Stimulated activated CD4-positive, alpha-beta T cell treated with anti-CD3 and anti-CD28 coated beads, Interleukin-12 subunit alpha, Interleukin-12 subunit beta, amount 100 ng/mL, for 48 hours (primary cell): ENCODE measurements around the gene NDST1.

Experiments used
- DNase-seq, 3 donors: peaks; one replicate each; pipeline ENCODE4 v3.0.0-alpha.2; 2020; ENCODE audit warnings: low read depth in 2 of 3, low spot score in 1 of 3

NDST1 gene

DNA sequence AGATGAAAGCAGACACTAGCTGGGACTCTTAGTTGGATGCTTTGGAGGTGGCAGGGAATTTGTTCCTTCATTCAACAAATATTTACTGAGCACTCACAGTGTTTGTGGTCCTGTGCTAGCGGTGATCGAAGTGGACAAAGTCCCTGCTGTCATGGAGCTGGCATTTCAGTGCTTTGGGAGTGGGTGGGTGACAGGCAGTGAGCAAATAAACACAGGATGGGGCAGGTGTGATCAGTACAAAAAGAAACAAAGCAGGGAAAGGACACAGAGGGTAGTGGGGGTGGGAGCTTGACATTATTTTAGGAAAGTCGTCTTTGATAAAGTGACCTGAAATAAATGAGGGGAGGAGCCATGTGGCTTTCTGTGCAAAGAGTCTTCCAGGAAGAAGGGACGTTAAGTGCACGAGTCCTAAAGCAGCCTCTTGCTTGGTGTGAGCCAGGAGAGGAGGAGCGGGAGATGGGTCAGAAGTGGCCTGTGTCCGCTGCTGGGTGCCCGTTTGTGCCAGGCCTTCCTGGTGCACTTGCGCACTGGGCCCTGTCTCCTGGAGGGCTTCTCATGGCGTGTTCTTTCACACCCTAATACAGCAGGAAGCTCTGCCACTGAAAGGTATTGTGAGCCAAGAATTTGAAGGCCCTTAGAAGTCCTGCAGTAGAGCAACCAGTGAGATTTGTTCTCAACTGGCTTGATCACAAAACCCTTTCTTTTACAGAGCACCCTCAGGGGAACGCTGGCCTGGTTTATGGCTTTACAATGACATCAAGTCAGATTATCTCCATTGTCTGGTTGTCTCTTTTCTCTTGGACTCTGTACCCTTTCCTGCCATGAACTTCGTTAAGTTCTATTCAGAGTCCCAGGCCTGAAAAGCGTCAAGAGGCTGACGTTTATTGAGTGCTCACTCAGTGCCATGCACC lies 14.8 kb downstream of the NDST1 start:
- no peak for DNase-seq

DNA sequence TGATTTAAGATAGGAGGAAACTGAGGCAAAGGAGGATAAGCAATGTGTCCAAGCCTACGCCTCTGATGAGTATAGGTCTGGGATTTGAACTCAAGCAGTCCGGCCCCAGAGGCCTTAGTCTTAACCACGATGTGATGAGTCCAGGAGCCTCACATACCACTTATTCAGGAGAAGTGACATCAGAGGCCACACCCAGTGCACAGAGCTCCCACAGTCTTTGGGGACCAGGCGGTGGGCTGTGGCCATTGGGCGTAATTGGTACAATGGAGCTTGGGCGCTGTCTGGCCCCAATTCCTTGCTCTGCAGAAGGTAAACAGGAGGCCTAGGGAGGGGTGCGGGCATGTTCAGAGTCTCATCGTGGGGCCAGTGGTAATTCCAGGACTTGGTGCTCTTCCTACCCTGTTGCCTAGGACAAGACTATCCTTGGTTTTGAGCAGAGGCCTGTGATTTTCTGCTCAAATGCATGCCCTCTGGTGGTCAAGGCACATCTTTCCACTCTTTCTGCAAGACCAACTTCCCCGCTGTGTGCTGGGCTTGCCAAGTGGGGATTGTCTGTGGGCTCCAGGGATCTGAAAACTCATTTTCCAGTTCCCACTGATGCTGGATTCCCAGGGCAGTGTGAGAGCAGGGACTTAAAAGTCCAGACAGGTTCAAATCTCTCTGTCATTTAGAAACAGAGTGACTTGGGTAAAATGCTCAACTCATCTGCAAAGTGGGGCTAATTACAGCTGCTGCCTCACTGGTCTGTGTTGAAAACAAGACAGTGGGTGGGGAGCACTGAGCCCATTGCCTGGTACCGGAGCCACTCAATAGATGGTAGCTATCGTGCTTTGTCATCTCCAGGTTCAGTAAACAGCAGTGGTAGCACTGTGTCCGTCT lies 15.8 kb downstream of the NDST1 start:
- no peak for DNase-seq

DNA sequence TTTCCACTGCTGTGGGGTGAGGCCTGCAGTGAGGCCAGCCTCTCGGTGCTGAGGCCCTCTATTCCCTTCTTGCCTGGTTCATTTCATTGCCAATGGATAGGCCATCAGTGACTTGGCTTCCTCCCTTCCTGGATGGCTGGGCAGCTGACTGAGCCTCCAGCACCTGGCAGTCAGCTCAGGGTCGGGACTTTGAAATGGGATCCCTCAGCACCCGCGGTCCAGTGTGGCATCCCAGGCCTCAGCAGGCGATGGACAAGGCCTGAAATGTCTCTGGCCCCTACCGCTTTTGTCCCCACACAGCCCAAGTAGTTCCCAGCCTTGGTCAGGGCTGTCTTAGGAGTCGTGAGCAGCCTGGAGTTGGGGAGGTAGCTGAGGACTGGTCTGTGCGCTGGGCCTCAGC lies 17.2 kb downstream of the NDST1 start:
- DNase-seq = no peak

DNA sequence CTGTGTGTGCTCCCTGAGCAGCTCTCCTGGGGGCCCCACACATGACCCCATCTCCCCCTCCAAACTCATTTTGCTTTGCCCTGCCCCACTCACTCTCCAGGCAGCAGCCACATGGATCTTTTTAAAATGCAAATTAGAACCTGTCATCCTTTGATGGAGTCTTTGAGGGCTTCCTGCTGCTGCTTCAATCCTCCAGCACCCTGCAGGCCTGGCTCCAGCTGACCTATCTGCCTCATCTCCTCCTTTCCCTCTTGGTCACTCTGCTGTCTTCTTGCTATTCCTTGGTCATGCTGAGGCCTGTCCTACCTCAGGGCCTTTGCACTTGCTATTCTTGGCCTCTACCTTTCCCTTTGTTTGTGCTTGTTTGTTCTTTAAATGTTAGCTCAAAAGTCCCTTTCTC lies 17.9 kb downstream of the NDST1 start:
- DNase-seq = no peak

DNA sequence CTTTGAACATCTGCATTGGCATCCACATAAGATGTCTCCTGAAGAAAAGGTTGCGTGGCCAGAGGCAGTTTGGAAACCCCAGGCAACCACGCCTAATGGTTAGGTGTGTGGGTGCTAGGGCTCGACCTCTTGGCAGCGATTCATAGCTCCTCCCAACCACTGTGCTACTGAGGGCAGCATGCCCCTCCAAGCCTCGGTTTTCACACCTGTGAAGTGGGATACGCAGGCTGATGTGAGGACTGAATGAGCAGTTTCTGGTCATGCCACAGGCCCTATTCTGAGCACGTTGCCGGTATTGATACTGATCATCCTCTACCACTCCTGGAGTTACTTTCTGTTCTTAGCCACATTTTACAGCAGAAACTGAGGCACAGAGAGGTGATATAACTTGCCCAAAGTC lies 19.1 kb downstream of the NDST1 start:
- no peak for DNase-seq

DNA sequence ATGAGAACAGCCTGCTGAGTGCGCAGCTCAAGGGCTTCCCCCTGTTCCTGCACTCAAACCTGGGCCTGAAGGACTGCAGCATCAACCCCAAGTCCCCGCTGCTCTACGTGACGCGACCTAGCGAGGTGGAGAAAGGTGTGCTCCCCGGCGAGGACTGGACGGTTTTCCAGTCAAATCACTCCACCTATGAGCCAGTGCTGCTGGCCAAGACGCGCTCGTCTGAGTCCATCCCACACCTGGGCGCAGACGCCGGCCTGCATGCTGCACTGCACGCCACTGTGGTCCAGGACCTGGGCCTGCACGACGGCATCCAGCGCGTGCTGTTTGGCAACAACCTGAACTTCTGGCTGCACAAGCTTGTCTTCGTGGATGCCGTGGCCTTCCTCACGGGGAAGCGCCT lies 19.9 kb downstream of the NDST1 start:
- DNase-seq = no peak

DNA sequence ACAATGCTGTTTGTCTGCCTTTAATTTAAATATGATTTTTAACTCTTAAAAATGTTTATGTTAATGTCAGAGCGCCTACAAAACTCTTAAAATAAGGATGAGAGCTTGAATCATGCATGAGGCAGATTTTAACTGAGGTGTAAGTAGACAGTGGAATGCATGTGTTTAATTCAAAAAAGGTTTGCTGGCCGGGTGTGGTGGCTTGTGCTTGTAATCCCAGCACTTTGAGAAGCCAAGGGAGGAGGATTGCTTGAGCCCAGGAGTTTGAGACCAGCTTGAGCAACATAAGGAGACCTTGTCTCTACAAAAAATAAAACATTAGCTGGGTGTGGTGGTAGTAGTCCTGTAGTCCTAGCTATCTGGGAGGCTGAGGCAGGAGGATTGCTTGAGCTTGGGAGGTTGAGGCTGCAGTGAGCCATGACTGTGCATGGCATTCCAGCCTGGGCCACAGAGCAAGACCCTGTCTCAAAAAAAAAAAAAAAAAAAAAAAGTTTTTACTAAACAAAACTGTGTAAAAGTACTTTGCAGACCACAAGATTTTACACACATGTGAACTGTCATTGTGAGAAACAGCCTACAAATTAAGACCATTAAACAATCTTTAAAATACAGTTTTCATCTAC lies 21.1 kb downstream of the NDST1 start:
- DNase-seq = no peak

DNA sequence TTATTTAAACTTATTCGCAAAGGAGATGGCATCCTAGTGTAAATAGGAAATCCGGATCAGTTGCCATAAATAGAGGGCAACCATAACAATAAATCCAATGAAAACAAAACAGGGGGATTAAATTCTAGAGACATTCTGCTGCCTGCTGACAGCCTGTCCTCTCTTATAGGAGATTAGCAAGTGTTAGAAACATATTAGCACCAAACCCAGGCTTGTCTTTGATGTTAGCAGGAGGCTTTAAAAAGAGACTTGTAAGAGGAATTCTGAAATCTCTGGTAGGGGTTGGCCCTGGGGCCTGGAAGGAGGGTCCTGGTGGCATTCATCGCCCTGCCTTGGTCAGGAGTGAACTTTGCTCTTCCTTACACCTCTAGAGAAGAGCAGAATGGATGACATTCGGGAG lies 21.6 kb downstream of the NDST1 start:
- no peak for DNase-seq

DNA sequence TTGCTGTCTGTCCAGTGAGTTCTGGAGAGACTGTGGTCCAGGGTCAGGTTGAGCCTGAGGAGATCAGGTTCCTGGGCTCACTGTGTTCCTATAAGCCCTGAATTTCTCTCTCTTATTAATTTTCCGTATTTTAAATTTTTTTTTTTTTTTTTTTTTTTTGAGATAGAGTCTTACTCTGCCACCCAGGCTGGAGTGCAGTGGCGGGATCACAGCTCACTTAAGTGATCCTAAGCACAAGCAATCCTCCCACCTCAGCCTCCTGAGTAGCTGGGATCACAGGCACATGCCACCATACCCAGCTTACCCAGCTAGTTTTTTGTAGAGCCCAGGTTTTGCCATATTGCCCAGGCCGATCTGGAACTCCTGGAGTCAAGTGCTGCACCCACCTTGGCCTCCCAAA lies 22.5 kb downstream of the NDST1 start:
- DNase-seq = no peak

DNA sequence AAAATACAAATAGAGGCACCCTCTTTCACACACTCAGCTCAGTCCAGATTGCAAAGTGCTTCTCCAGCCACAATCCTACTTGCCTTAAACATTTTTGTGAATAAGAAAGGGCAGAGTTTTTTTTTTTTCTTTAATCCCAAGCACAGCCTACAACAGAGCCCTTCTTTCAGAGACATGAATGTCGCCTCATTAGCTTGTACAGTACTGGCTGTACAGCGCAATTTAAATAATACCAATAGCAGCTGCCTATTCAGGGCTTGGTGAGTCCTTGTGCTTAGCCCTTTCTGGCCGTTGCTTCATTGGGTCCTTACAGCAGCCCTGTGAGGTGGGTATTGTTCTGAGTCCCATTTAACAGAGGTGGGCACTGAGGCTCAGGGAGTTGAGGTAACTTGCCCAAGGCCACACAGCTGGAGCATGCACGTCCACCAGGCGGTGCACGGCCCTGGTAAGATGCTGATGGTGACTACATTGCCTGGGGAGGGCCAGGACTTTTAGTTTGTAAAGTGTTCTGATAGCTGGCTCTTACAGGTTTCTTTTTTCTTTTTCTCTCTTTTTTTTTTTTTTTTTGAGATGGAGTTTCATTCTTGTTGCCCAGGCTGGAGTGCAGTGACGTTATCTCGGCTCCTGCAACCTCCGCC lies 23.1 kb downstream of the NDST1 start:
- DNase-seq = no peak

DNA sequence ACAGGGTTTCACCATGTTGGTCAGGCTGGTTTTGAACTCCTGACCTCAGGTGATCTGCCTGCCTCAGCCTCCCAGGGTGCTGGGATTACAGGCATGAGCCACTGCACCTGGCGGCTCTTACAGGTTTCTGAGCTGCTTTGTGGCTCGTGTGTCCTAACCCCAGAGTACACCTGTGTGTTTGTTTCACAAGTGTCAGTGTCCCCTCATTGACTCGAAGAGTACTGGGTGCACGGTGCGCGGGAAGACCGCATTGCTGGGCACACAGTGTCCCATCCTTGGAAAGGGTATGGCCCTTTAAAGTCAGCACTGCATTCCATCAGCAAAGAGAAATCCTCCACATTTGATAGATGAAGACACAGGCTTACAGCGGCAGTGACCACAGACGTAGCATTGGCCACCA lies 23.8 kb downstream of the NDST1 start:
- no peak for DNase-seq

DNA sequence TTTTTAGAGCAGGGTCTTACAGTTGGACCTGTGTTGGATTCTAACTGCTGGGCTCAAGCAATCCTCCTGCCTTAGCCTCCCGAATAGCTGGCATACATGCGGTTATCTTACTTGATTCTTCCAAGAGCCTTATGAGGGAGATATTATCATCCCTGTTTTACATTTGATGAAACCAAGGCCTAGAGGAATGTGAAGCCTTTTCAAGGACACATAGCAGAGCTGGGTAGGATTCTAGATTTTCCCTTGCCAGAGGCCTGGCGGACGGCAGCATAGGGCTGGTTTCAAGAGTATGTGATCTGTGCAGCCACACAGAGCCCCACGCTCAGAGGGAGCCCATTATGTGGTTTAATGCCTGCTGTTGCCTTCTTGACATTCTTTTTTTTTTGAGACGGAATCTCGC lies 24.2 kb downstream of the NDST1 start:
- DNase-seq = no peak

DNA sequence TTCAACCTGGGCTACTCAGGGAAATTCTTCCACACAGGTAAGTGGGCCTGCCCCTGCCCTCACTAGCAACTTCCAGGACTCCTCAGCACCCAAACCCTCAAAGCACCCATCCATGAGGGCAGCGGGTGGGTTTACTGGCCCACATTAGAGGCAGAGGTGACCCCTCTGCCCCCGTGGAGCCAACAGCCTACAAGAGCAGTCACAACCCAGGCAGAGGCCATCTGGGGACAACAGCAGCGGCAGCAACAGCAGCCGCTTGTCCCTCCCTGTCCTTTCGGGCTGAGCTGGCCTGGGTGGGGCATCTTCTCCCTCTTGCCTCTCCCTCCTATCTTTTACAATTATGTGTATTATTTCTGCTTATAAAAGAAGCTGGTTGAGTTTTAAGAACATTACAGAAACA lies 25.1 kb downstream of the NDST1 start:
- no peak for DNase-seq

DNA sequence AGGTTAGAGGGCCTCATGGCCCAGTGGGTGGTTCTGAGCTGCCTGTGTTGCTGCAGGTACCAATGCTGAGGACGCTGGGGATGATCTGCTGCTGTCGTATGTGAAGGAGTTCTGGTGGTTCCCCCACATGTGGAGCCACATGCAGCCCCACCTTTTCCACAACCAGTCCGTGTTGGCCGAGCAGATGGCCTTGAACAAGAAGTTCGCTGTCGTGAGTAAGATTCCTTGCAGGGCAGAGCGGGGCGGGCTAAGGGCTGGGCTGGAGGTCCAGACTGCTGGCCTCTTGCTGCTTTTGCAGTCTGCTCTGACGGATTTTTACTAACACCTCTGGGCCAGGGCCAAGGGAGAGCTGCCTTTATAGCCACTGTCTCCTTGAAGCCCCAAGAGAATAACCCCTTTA lies 26.9 kb downstream of the NDST1 start:
- no peak for DNase-seq

DNA sequence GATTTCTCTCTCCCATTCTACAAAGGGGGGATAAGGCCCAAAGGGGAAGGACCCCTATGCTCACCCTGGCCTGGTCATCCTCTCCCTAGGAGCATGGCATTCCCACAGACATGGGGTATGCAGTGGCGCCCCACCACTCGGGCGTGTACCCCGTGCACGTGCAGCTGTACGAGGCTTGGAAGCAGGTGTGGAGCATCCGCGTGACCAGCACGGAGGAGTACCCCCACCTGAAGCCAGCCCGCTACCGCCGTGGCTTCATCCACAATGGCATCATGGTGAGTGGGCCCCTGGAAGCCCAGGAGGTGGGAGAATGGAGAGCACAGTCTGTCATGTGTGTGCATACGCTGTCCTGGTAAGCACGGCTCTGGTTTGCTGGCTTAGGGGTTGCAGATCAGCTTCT lies 27.7 kb downstream of the NDST1 start:
- DNase-seq = no peak

DNA sequence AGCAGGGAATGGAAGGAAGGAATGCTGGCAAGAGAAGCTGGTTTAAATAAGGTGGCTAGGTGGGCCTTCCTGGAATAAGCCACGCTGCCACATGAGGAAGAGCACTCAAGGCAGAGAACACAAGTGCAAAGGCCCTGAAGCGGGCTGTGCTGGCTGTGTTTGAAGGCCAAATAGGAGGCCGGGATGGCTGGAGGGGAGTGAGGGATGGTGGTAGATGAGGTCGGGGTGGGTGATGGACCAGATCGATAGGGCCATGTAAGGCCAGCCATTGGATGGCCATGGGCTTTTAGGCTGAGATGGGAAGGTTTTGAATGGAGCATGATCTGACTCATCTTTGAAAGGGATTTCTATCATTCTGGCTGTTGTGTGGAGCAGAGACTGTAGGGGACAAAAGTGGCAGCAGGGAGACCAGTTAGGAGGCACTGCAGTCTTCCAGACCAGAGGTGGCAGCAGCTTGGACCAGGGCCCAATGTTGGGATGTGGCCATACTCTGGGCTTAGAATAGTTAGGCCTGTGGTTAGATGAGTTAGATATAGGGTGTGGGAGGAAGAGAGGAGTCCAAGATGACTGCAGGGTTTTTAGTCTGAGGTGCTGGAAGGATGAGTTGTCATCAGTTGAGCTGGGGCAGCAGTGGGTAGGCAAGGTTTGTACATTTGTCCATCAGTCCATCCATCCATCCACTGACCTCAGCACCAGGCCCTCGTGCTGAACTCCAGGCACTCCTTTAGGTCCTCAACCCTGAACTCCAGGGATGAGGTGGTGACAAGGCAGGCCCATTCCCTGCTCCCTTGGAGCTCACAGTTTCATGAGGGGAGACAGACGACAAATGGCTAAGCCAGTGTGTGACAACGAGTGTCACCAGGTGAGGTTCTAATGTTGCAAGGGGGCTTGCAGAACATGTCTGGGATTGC lies 30.3 kb downstream of the NDST1 start:
- DNase-seq = no peak

DNA sequence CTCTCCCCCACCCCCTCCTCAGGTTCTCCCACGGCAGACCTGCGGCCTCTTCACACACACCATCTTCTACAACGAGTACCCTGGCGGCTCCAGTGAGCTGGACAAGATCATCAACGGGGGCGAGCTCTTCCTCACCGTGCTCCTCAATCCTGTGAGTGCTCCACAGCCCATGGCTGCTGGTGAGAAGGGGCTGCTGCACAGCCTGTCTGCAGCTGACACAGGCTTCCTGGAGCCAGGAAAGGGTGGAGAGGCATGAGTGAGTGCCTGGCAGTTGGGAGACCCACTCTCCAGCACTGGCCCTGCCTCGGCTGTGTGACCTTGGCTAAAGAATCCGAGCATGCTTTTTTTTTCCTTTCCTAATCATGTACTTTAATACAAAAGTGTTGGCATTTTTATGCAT lies 31.3 kb downstream of the NDST1 start:
- DNase-seq = no peak

DNA sequence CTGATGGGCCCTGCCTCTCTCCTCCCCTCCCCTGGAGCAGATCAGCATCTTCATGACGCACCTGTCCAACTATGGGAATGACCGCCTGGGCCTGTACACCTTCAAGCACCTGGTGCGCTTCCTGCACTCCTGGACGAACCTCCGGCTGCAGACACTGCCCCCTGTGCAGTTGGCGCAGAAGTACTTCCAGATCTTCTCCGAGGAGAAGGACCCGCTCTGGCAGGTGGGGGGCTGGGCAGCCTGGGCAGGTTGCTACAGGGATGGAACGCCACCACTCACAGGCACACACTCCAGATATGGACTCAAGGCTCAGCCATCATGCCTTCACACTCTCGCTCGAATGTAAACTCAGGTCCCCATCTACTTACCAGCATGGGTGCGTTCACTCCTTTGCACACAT lies 32.1 kb downstream of the NDST1 start:
- DNase-seq = no peak

DNA sequence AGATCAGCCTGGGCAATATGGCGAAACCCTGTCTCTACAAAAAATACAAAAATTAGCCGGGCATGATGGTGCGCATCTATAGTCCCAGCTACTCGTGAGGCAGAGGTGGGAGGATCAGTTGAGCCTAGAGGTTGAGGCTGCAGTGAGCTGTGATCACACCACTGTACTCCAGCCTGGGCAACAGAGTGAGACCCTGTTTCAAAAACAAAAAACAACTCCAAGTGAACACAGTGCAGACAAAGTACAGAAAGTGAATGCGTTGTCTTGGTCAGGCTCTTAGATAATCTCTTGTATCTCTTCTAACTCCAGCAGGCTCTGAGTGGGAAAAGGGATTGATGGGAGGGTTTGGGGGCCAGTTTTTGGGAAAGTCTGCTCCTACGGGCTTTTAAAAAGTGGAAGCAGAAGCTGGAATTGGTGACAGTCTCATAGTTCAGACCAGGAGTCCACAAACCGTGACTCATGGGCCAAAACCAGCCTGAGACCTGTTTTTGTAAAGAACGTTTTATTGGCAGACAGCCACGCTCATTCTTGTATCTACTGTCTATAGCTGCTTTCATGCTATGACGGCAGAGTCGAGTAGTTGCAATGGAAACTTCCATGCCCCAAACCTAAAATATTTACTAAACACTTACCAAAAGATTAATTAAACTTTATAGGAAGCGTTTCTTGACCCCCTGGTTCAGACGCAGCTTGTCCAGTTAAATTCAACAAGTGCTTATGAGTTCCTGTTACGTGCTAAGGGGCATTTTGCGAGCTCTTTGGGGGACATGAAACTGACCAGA lies 32.9 kb downstream of the NDST1 start:
- DNase-seq = no peak

DNA sequence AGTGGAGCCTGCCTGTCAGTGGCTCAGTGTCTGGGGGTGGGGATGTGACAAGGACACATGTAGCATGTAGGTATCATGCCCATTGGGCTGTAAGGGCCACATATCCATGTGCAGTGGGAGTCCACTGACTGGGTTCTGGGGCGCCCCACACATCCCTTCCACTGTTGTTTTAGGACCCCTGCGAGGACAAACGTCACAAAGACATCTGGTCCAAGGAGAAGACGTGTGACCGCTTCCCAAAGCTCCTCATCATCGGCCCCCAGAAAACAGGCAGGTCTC lies 33.4 kb downstream of the NDST1 start:
- DNase-seq = no peak
